K562 (cell line): ENCODE results near the gene PGK2. TPM values are rescaled to one million over a fixed set of nuclear protein-coding genes. Genes with fewer than 3 reads are reported as not detected.

Source experiments
- ATAC-seq: fragments of 200-7000 bp; cut with Tn5 transposase; 3 replicates; pipeline ENCODE4 v1.9.1; 2020; ENCODE audit warnings: moderate library complexity
- BruUV-seq: library from RNA; stranded (reverse); fragments of 400-500 nt; replicated peaks from 2 replicates; lab custom pipeline; 2021; lab: Mats Ljungman, UMichigan
- CTCF ChIA-PET: fragments of 300-600 bp; formaldehyde crosslinking; extraction: SDS; loops from one replicate; lab custom pipeline; 2021; ENCODE audit warnings: low intra/inter-chr PET ratio; lab: Yijun Ruan, JAX
- POLR2A ChIA-PET: fragments of 300-600, 350-650 bp; sonication (Branson Sonifier 250); formaldehyde crosslinking; extraction: SDS; loops from one replicate; lab custom pipeline; 2021; ENCODE audit warnings: antibody characterized with exemption, inconsistent platforms; lab: Yijun Ruan, JAX
- DNase-seq, 4 experiments: peaks; one replicate each; pipeline versions ENCODE4 v3.0.0 to v3.0.0-alpha.2; 2011 to 2018; ENCODE audit warnings: low spot score in 3 of 4, mixed read lengths in 3 of 4; ENCODE audit errors: extremely low read depth in 1 of 4
- FAIRE-seq: peaks from 2 replicates; lab custom pipeline; 2011; peaks lifted over from hg19 to GRCh38; lab: Jason Lieb, UNC
- H2AFZ ChIP-seq: 2 replicates; pipeline ENCODE4 v1.6.0; 2011; ENCODE audit warnings: low read depth, low read length, control low read depth, inconsistent platforms
- H3K27ac ChIP-seq: fragments of 200-600 bp; 3 replicates; pipeline ENCODE4 v1.8.0; 2011; ENCODE audit warnings: low read depth, mild to moderate bottlenecking, control low read depth, inconsistent platforms, low read length, moderate library complexity, mixed read lengths; ENCODE audit errors: extremely low read depth
- H3K27me3 ChIP-seq, 2 experiments: fragments of 300-600 bp in 1 of 2; 2 replicates in 1 of 2; 3 replicates in 1 of 2; pipeline versions ENCODE4 v1.6.0 to v1.8.0; 2011; ENCODE audit warnings: inconsistent platforms in 2 of 2, low read length in 2 of 2, mild to moderate bottlenecking in 1 of 2, mixed read lengths in 1 of 2, moderate library complexity in 1 of 2; ENCODE audit not compliant: control insufficient read depth in 2 of 2, insufficient read depth in 2 of 2
- H3K36me3 ChIP-seq: fragments of 300-600 bp; 3 replicates; pipeline ENCODE4 v1.8.0; 2011; ENCODE audit warnings: mild to moderate bottlenecking, low read length, inconsistent platforms; ENCODE audit not compliant: control insufficient read depth, insufficient read depth
- H3K4me1 ChIP-seq, 2 experiments: fragments of 200-600 bp in 1 of 2; replicated peaks in 1 of 2; 2 replicates in 1 of 2; 3 replicates in 1 of 2; pipeline versions ENCODE4 v1.5.1 to v1.8.0; 2011; ENCODE audit warnings: inconsistent platforms in 2 of 2, low read length in 2 of 2, mild to moderate bottlenecking in 1 of 2, mixed read lengths in 1 of 2, moderate library complexity in 1 of 2; ENCODE audit not compliant: control insufficient read depth in 2 of 2, insufficient read depth in 2 of 2
- H3K4me2 ChIP-seq: 2 replicates; pipeline ENCODE4 v1.6.1; 2011; ENCODE audit warnings: low read length, control low read depth, inconsistent platforms, mixed read lengths; ENCODE audit not compliant: insufficient read depth
- H3K4me3 ChIP-seq: fragments of 200-600 bp; sonication (generic), shearing (Covaris generic); 2 replicates; pipeline ENCODE4 v1.5.1; 2016; ENCODE audit warnings: control low read depth, inconsistent platforms
- H3K79me2 ChIP-seq: fragments of 200-600 bp; 3 replicates; pipeline ENCODE4 v1.8.0; 2011; ENCODE audit warnings: low read length, inconsistent platforms; ENCODE audit not compliant: control insufficient read depth, insufficient read depth
- H3K9ac ChIP-seq, 2 experiments: 2 replicates each; pipeline versions ENCODE4 v1.6.0 to v1.6.1; 2011; ENCODE audit warnings: low read depth in 2 of 2, low read length in 2 of 2, control low read depth in 1 of 2, inconsistent platforms in 1 of 2, mild to moderate bottlenecking in 1 of 2, mixed read lengths in 1 of 2; ENCODE audit not compliant: insufficient read depth in 1 of 2
- H3K9me1 ChIP-seq: one replicate; pipeline ENCODE4 v1.6.0; 2011; ENCODE audit warnings: inconsistent platforms, mild to moderate bottlenecking, low read length, moderate library complexity; ENCODE audit not compliant: control insufficient read depth, insufficient read depth
- H3K9me3 ChIP-seq: replicated peaks from 2 replicates; pipeline ENCODE4 v1.5.1; 2011; ENCODE audit warnings: low read depth, low read length, inconsistent platforms; ENCODE audit not compliant: control insufficient read depth, insufficient read depth
- H4K20me1 ChIP-seq: replicated peaks from 2 replicates; pipeline ENCODE4 v1.6.1; 2011; ENCODE audit warnings: low read length, inconsistent platforms, mixed read lengths; ENCODE audit not compliant: control insufficient read depth, insufficient read depth
- CAMTA2 ChIP-seq: fragments of 250-450 bp; sonication (Bioruptor Pico); conservative IDR thresholded peaks from 2 replicates; pipeline ENCODE4 v1.5.1; 2022
- CEBPG ChIP-seq, 3 experiments: fragments of 200-800 bp in 1 of 3; sonication (Bioruptor generic) in 1 of 3; sonication (generic) in 1 of 3; formaldehyde crosslinking in 1 of 3; IDR thresholded peaks in 2 of 3; conservative IDR thresholded peaks in 1 of 3; 2 replicates each; pipeline versions ENCODE4 v1.6.1 to v1.8.0; 2016 to 2022; ENCODE audit warnings: missing compliant biosample characterization in 2 of 3, missing genetic modification characterization in 2 of 3, mild to moderate bottlenecking in 1 of 3, missing genetic modification reagents in 1 of 3
- COPS2 ChIP-seq: fragments of 450-650 bp; conservative IDR thresholded peaks from 2 replicates; pipeline ENCODE4 v1.6.1; 2016; ENCODE audit warnings: mild to moderate bottlenecking, moderate library complexity
- CREM ChIP-seq: IDR thresholded peaks from 2 replicates; pipeline ENCODE4 v1.6.1; 2014; ENCODE audit warnings: antibody characterized with exemption, low read depth
- ELF1 ChIP-seq: fragments of 200-800 bp; sonication (Bioruptor generic); IDR thresholded peaks from 2 replicates; pipeline ENCODE4 v1.6.1; 2016; ENCODE audit warnings: missing genetic modification characterization, missing compliant biosample characterization
- FOXA3 ChIP-seq, 2 experiments: fragments of 450-650 bp in 1 of 2; sonication (generic) in 1 of 2; formaldehyde crosslinking; IDR thresholded peaks in 1 of 2; conservative IDR thresholded peaks in 1 of 2; 2 replicates each; pipeline versions ENCODE4 v1.4.0 to v1.8.0; 2020 to 2022; ENCODE audit warnings: mild to moderate bottlenecking in 2 of 2, missing genetic modification reagents in 1 of 2
- HNRNPK ChIP-seq: fragments of 200-400 bp; formaldehyde crosslinking; IDR thresholded peaks from one replicate; pipeline ENCODE4 v1.6.1; 2018; ENCODE audit warnings: mild to moderate bottlenecking, low read depth, low read length; ENCODE audit not compliant: poor library complexity, severe bottlenecking
- MLX ChIP-seq, 2 experiments: fragments of 450-650 bp in 1 of 2; sonication (generic) in 1 of 2; formaldehyde crosslinking; conservative IDR thresholded peaks; 2 replicates each; pipeline versions ENCODE4 v1.4.0 to v1.8.1; 2020 to 2022; ENCODE audit warnings: mild to moderate bottlenecking in 1 of 2, missing genetic modification reagents in 1 of 2
- MTA2 ChIP-seq: fragments of 450-650 bp; IDR thresholded peaks from 2 replicates; pipeline ENCODE4 v1.6.1; 2016; ENCODE audit warnings: low read depth
- NR2C2 ChIP-seq, 2 experiments: fragments of 200-800 bp in 1 of 2; sonication (Bioruptor generic) in 1 of 2; sonication (generic) in 1 of 2; formaldehyde crosslinking in 1 of 2; IDR thresholded peaks; 2 replicates each; pipeline versions ENCODE4 v1.6.1 to v1.8.0; 2016 to 2022; ENCODE audit warnings: mild to moderate bottlenecking in 1 of 2, missing compliant biosample characterization in 1 of 2, missing genetic modification characterization in 1 of 2, missing genetic modification reagents in 1 of 2
- RBM39 ChIP-seq: fragments of 200-400 bp; formaldehyde crosslinking; optimal IDR thresholded peaks from 2 replicates; pipeline ENCODE3; 2018; ENCODE audit warnings: low read depth, low read length
- SAP30 ChIP-seq: fragments of 200-600 bp; sonication (generic); IDR thresholded peaks from 2 replicates; pipeline ENCODE4 v1.6.1; 2012; ENCODE audit warnings: borderline replicate concordance, low read depth, mild to moderate bottlenecking, moderate library complexity, low read length, control low read depth, inconsistent platforms; ENCODE audit not compliant: insufficient read depth, poor library complexity, severe bottlenecking
- SMC3 ChIP-seq: conservative IDR thresholded peaks from 2 replicates; pipeline ENCODE4 v1.6.1; 2011; ENCODE audit warnings: low read depth, low read length, improper control_type of control experiment; ENCODE audit not compliant: insufficient read depth
- TCF7L2 ChIP-seq: fragments of 150-350 bp; IDR thresholded peaks from 2 replicates; pipeline ENCODE4 v1.6.1; 2016; ENCODE audit warnings: low read depth, mild to moderate bottlenecking, low read length, moderate library complexity
- ZNF511 ChIP-seq: sonication (generic); formaldehyde crosslinking; IDR thresholded peaks from 2 replicates; pipeline ENCODE4 v1.8.0; 2022; ENCODE audit warnings: mild to moderate bottlenecking, missing genetic modification reagents
- WGBS: fragments of 100-300 bp; shearing (Covaris generic); methylation state at CpG from one replicate; pipeline ENCODE4 v1.1.6; 2016; ENCODE audit warnings: low coverage, mixed read lengths; ENCODE audit not compliant: insufficient coverage; ENCODE audit errors: missing lambda C conversion rate; 5-methylcytosine and 5-hydroxymethylcytosine counted together
- in situ Hi-C: fragments of 300-500 bp; cut with MboI; formaldehyde crosslinking; loops from 4 replicates; pipeline ENCODE4 v1.15.0; 2018; ENCODE audit warnings: inconsistent platforms, mixed read lengths
- intact Hi-C: fragments of 100-400 bp; cut with micrococcal nuclease; formaldehyde crosslinking; loops from 2 replicates; pipeline ENCODE4 v1.14.2; 2022
- polyA plus RNA-seq, 8 experiments: library from polyadenylated mRNA; depleted of rRNA in 4 of 8; stranded (reverse) in 5 of 8; unstranded in 3 of 8; fragments of >200 nt; fragmentation: Nextera tagmentation in 2 of 8; fragmentation: Illumina TruSeq in 1 of 8; extraction: Ambion mirVana in 2 of 8; extraction: Trizol in 1 of 8; gene quantifications; 2 replicates each; pipeline versions ENCODE4 v1.2.1 to v1.2.3, GENCODE V29; 2011 to 2014; ENCODE audit warnings: inconsistent platforms in 1 of 8, missing spikeins in 1 of 8
- total RNA-seq, 7 experiments: library from RNA; depleted of rRNA in 6 of 7; stranded (reverse); fragments of >200 nt in 6 of 7; fragmentation: Illumina TruSeq in 2 of 7; extraction: Trizol in 2 of 7; gene quantifications; 2 replicates each; pipeline versions ENCODE4 v1.2.1 to v1.2.3, GENCODE V29; 2011 to 2021; ENCODE audit warnings: low replicate concordance in 1 of 7
- TF ChIP-seq, protein P1 (sequence below): fragments of 250-450 bp; sonication (Bioruptor Pico); IDR thresholded peaks from 2 replicates; pipeline ENCODE4 v1.8.0; 2022; ENCODE audit warnings: moderate library complexity, mild to moderate bottlenecking, inconsistent platforms

Gene PGK2
- total and polyA plus RNA-seq, 9 of the 15 experiments (the other 6 are each of a cell fraction or from before 2014, with no cell fraction given), result not detected

- TF ChIP-seq MLX (CRISPR knock-in tag; conservative IDR thresholded peaks at IDR 0.05), result no peak
These were observed 43.7 kb downstream of the PGK2 start (continued) for GRCh38 chr6:49743429-49743828.

DNA sequence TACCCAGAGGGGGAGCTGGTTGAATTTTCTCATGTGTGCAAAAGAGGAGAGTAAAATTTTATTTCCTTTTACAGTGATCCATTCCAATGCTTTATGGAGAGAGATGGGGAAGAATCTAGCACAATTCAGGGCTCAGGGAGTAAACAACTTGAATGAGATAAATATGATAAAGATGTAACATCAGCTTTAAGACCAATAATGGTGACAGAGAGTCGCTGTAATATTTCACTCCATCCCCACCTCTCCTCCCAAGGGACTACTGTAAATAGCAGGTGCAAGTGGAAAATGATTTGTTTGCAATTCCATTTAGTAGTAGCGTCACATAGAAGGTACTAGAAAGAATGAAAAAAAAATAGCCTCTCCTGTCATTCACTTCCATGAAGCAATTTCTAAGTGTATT is 47.7 kb downstream of the PGK2 start:
- Histone ChIP-seq H3K4me1 (peaks cover 0 to 29% of the 10 kb centered on the region in 2 experiments; a peak in 4 of 5 replicates), H3K9ac (no peak overlapping the region), H3K9me1 (no peaks in the 10 kb centered on the region), H3K79me2 (no peaks in the 10 kb centered on the region), H3K36me3 (no peaks in the 10 kb centered on the region), H3K27me3 (no peaks in the 10 kb centered on the region), H3K9me3 (no peaks in the 10 kb centered on the region), H2AFZ (peak overlapping the region; percentile 13; the same call in 1 of the 2 replicates), H3K4me2 (no peak overlapping the region), H3K4me3 (no peak overlapping the region), H3K27ac (no peak overlapping the region), H4K20me1 (no peaks in the 10 kb centered on the region)
- ChIA-PET POLR2A (interaction anchor here (0.9 kb wide), 1 partner anchor 102 kb away, joined by 4 read pairs; the partner anchor contains the start of gene RHAG), CTCF (no interaction called here)
- ATAC-seq (no peak), FAIRE-seq (no peak), DNase-seq (no peak)
- 83% methylated on average over 2 of the region's 2 CpGs for WGBS
- TF ChIP-seq SAP30 (no peak), SMC3 (no peak), NR2C2 (CRISPR knock-in tag; IDR thresholded peaks at IDR 0.05) (no peak), NR2C2 (tag; IDR thresholded peaks at IDR 0.05) (no peak), HNRNPK (no peak), COPS2 (no peak), ZNF511 (no peak), MTA2 (no peak), ELF1 (tag) (no peak), FOXA3 (CRISPR knock-in tag; conservative IDR thresholded peaks at IDR 0.05 in 1 of 2, IDR thresholded peaks at IDR 0.05 in 1 of 2) (no peak), TCF7L2 (no peak), CAMTA2 (CRISPR knock-in tag) (no peak), CEBPG (CRISPR knock-in tag; IDR thresholded peaks at IDR 0.05) (no peak), CEBPG (tag; conservative IDR thresholded peaks at IDR 0.05 in 1 of 2, IDR thresholded peaks at IDR 0.05 in 1 of 2) (no peak), CREM (no peak), RBM39 (no peak)
- TF ChIP-seq, protein P1, sequence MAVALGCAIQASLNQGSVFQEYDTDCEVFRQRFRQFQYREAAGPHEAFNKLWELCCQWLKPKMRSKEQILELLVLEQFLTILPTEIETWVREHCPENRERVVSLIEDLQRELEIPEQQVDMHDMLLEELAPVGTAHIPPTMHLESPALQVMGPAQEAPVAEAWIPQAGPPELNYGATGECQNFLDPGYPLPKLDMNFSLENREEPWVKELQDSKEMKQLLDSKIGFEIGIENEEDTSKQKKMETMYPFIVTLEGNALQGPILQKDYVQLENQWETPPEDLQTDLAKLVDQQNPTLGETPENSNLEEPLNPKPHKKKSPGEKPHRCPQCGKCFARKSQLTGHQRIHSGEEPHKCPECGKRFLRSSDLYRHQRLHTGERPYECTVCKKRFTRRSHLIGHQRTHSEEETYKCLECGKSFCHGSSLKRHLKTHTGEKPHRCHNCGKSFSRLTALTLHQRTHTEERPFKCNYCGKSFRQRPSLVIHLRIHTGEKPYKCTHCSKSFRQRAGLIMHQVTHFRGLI (CRISPR knock-in tag), result no peak
- intact Hi-C loops, result loop anchor here (5.0 kb wide), 3 partner anchors 88 to 277 kb away; partner anchors contain the start of genes CENPQ and MMUT
- no TSS peak for BruUV-seq
- in situ Hi-C loops, result no loop called here
